Esophagus (tissue), 2 donors: ENCODE results near the gene ASPSCR1. TPM values are rescaled to one million over a fixed set of nuclear protein-coding genes. Genes with fewer than 3 reads are reported as not detected.

Source experiments
- H3K27ac ChIP-seq, 2 donors: one replicate each; pipeline ENCODE4 v1.5.1; 2013; ENCODE audit warnings: low read depth in 2 of 2, mild to moderate bottlenecking in 2 of 2, inconsistent platforms in 1 of 2, low read length in 1 of 2, moderate library complexity in 1 of 2
- H3K27me3 ChIP-seq, 2 donors: one replicate each; pipeline ENCODE4 v1.6.1; 2013; ENCODE audit warnings: low read length in 2 of 2, control low read depth in 1 of 2, mild to moderate bottlenecking in 1 of 2; ENCODE audit not compliant: insufficient read depth in 2 of 2, control insufficient read depth in 1 of 2
- H3K36me3 ChIP-seq, 2 donors: one replicate each; pipeline ENCODE4 v1.6.1; 2013; ENCODE audit warnings: low read length in 1 of 2; ENCODE audit not compliant: control insufficient read depth in 2 of 2, insufficient read depth in 2 of 2
- H3K4me1 ChIP-seq, 2 donors: one replicate each; pipeline ENCODE4 v1.6.1; 2013; ENCODE audit warnings: low read length in 1 of 2; ENCODE audit not compliant: control insufficient read depth in 2 of 2, insufficient read depth in 2 of 2
- H3K4me3 ChIP-seq, 2 donors: one replicate each; pipeline ENCODE4 v1.5.1; 2013; ENCODE audit warnings: low read length in 2 of 2, mild to moderate bottlenecking in 2 of 2, low read depth in 1 of 2, moderate library complexity in 1 of 2
- H3K9me3 ChIP-seq, 2 donors: one replicate each; pipeline ENCODE4 v1.6.1; 2013; ENCODE audit warnings: mild to moderate bottlenecking in 2 of 2, low read depth in 1 of 2, low read length in 1 of 2, moderate library complexity in 1 of 2; ENCODE audit not compliant: control insufficient read depth in 2 of 2, insufficient read depth in 1 of 2
- WGBS, 2 donors: extraction: QIAGEN DNeasy Blood & Tissue Kit; methylation state at CpG; one replicate each; pipeline ENCODE4 v1.1.7; 2013; 5-methylcytosine and 5-hydroxymethylcytosine counted together
- polyA plus RNA-seq, 2 donors: library from polyadenylated mRNA; stranded (reverse); fragments of 200-250 nt; gene quantifications; one replicate each; pipeline ENCODE4 v1.2.3, GENCODE V29; 2013
- donor health status: healthy with polysubstance abuse.
- donor health status: Bipolar disorder and iron deficiency.

ASPSCR1 gene
- polyA plus RNA-seq, 2 donors, result 19.1 to 29.8 TPM

- Histone ChIP-seq H3K9me3 (no peaks in the 10 kb centered on the region), H3K27me3 (no peaks in the 10 kb centered on the region), H3K4me1 (peaks cover 9 to 18% of the 10 kb centered on the region in 2 donors), H3K36me3 (peaks cover 0 to 24% of the 10 kb centered on the region in 2 donors), H3K4me3 (no peak overlapping the region), H3K27ac (no peak overlapping the region)
- 89 to 92% methylated on average over 25 of the region's 25 CpGs for WGBS, 2 donors
Observed at GRCh38 chr17:82047914-82048570, 70.6 kb downstream of the ASPSCR1 start.

- 89 to 93% methylated on average over 20 of the region's 20 CpGs for WGBS, 2 donors
- Histone ChIP-seq H3K4me1 (peaks cover 10 to 20% of the 10 kb centered on the region in 2 donors), H3K27me3 (no peaks in the 10 kb centered on the region), H3K4me3 (no peak overlapping the region), H3K36me3 (peaks cover 0 to 28% of the 10 kb centered on the region in 2 donors), H3K9me3 (no peaks in the 10 kb centered on the region), H3K27ac (no peak overlapping the region)
Observed at GRCh38 chr17:82048571-82048971, 71.1 kb downstream of the ASPSCR1 start.

DNA sequence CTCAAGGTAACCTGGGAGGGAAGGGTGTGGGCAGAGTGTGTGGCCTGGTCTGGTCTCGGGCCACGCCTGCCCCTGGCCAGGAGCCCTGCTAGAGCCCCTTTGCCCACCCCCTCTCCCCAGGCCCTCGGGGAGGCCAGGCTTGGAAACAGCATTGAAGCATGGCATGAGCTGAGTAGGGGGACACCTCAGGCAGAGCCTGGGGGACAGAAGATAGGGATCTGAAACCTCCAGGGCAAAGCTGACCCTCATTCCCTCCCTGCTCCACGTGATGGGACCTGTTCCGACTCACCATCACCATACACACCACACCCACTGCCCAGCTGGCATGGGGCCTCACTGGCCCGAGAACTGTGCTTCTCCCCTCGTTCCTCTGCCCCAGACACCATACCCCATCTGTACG, 71.7 kb downstream of the ASPSCR1 start:
- Histone ChIP-seq H3K36me3 (peaks cover 3 to 34% of the 10 kb centered on the region in 2 donors), H3K9me3 (no peaks in the 10 kb centered on the region), H3K4me1 (peaks cover 10 to 20% of the 10 kb centered on the region in 2 donors), H3K27ac (no peak overlapping the region), H3K27me3 (no peaks in the 10 kb centered on the region), H3K4me3 (no peak overlapping the region)
- WGBS, 2 donors, result 81 to 85% methylated on average over 8 of the region's 8 CpGs

GRCh38 chr17:82049521-82049971, 72.1 kb downstream of the ASPSCR1 start:
- H3K4me1 ChIP-seq, result peaks cover 10 to 20% of the 10 kb centered on the region in 2 donors
- no peaks in the 10 kb centered on the region for H3K27me3 ChIP-seq
- 83 to 88% methylated on average over 16 of the region's 16 CpGs for WGBS, 2 donors
- no peak overlapping the region for H3K27ac ChIP-seq
- H3K9me3 ChIP-seq, result no peaks in the 10 kb centered on the region
- no peak overlapping the region for H3K4me3 ChIP-seq
- peaks cover 4 to 38% of the 10 kb centered on the region in 2 donors for H3K36me3 ChIP-seq

- 83 to 89% methylated on average over 28 of the region's 28 CpGs for WGBS, 2 donors
- H3K4me1 ChIP-seq, result peaks cover 10 to 20% of the 10 kb centered on the region in 2 donors
- H3K27ac ChIP-seq, result no peak overlapping the region
Observed at GRCh38 chr17:82050152-82050760, 72.8 kb downstream of the ASPSCR1 start.

DNA sequence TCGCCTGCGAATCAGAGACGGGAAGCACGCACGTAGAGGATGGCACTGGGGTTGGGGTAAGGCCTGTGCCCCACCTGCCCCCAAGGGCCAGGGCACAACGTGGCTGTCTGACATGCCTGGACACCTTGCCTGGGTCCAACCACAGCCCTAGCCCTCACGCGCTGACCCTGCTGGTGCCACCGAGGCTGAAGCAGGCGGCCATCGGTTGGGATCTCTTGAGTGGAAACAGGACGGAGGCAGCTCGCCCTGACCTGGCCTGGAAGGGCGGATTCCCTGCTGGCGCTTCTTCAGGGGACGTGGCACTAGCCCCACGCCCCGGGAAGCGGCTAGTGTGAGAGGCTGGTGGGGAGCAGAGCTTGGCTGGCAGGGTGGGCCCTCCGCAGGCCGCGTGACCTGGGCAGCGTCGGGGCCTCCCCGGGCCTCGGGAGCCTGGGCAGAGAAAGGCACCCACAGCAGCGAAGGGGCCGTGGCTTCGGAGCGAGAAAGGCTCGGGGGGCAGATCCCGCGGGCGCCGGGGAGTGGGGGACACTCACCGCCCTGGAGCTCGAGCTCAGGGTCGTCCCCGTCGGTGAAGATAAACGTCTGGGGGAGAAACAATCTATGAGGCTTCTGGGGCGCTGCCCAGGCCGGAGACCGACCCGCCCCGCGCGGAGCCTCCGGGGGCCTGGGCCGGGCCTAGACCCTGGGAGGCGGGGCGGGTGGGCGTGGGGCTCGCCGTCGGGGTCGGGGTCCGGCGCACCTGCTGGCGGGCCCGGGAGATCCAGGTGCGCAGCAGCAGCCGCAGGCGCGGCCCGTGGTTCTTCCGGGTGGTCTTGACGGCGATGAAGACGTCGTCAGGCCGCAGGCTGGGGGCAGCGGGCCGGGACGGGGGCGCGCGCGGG, 73.6 kb downstream of the ASPSCR1 start:
- peak overlapping the region; percentile 34 to 63 for H3K27ac ChIP-seq
- H3K4me3 ChIP-seq, result peak overlapping the region; percentile 83 to 85
- peaks cover 11 to 52% of the 10 kb centered on the region in 2 donors for H3K36me3 ChIP-seq
- H3K9me3 ChIP-seq, result no peaks in the 10 kb centered on the region
- 12 to 20% methylated on average over 51 to 79 of the region's 79 CpGs for WGBS, 2 donors
- peaks cover 10 to 20% of the 10 kb centered on the region in 2 donors for H3K4me1 ChIP-seq
- no peaks in the 10 kb centered on the region for H3K27me3 ChIP-seq

More at GRCh38 chr17:82050152-82050760, 72.8 kb downstream of the ASPSCR1 start:
- Histone ChIP-seq H3K9me3 (no peaks in the 10 kb centered on the region), H3K36me3 (peaks cover 10 to 45% of the 10 kb centered on the region in 2 donors), H3K4me3 (peak overlapping the region; percentile 83 to 85), H3K27me3 (no peaks in the 10 kb centered on the region)

DNA sequence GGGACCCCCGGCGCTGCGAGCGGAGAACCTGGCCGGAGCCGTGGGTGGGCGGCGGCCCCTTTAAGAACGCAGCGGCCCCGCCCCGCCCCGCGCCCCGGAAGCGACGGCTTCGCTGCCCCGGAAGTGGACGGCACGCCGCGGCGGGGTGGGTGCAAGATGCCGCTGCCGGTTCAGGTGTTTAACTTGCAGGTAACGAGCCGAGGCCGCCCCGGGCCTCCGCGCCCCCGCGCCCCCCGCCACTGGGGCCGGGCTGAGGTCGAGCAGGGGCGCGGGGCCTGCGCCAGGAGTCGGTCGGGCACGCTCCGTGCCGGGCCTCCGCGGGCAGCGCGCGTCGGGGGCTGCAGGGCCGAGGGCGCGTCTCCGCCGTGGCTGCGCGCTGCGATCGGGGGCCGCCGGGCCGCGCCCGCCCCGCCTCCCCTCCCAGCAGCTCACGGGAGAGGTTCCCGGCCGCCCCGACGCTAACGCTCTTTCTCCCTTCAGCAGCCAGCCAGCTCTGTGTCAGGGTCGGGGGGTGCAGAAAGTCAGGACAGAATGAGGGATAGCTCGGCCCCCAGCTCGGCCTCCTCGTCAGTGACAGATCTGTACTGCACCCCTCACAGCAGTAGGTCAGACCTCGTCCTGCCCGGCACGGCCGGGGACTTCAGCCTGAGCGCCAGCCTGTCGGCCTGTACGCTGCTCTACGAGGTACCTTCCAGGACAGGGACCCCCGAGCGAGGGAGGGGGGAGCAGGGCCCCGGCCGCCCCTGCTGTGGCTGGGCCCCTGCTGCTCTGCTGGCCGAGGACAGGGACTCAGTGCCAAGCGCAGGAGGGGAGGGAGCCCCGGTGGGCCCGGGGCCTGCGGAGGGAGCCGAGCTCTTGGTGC, 74.6 kb downstream of the ASPSCR1 start, which contains the start of the genes GPS1 and RFNG:
TSS of gene GPS1 (plus strand) at position 123 of the 862 bp plus-strand sequence. CDS start at position 157, 34 bp downstream.
TSS of gene RFNG (minus strand) at position 36 of the 862 bp plus-strand sequence. CDS start 45 bp downstream, outside the sequence.
- WGBS, 2 donors, result 0 to 1% methylated on average over 51 to 94 of the region's 94 CpGs
- H3K27ac ChIP-seq, result peak within 1 kb of the TSS; percentile 34 to 63
- no peaks in the 10 kb centered on the region for H3K9me3 ChIP-seq
- H3K4me3 ChIP-seq, result peak within 1 kb of the TSS; percentile 83 to 85
- H3K36me3 ChIP-seq, result peaks cover 14 to 62% of the 10 kb centered on the region in 2 donors
- no peaks in the 10 kb centered on the region for H3K27me3 ChIP-seq
- peaks cover 10 to 20% of the 10 kb centered on the region in 2 donors for H3K4me1 ChIP-seq

DNA sequence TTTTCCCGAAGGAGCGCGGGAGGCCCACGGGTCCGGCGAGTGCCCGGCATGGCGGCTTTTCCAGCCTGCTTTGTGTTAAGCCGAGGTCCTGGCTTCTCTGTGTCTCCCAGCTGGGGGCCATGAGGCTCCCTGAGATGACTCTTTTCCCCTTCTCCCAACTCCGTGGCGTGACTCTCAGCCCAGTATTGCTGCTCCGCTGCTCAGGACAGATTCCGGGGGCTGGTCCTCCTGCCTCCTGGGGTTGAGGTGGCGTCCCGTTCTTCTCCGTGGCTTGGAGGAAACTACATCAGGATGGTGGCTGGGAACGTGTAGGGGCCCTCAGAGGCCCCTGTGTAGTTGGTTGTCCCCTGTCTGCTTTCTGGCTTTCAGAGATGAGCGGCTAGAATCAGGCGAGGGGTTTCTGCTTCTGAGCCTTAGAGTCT, 75.2 kb downstream of the ASPSCR1 start:
- H3K27ac ChIP-seq, result peak overlapping the region in 1 of 2 donors; percentile 27
- peak overlapping the region; percentile 83 to 85 for H3K4me3 ChIP-seq
- WGBS, 2 donors, result 22 to 23% methylated on average over 19 of the region's 19 CpGs
- no peaks in the 10 kb centered on the region for H3K27me3 ChIP-seq
- H3K4me1 ChIP-seq, result peaks cover 10 to 20% of the 10 kb centered on the region in 2 donors
- H3K9me3 ChIP-seq, result no peaks in the 10 kb centered on the region
- H3K36me3 ChIP-seq, result peaks cover 14 to 62% of the 10 kb centered on the region in 2 donors
